Erythroblast (primary cell): ENCODE data around the gene RCBTB2.

Experiments used
- GATA1 ChIP-seq: IDR thresholded peaks from 2 replicates; pipeline ENCODE4 v1.6.1; 2011; ENCODE audit warnings: low read depth, mild to moderate bottlenecking, control low read depth, low read length, moderate library complexity
- POLR2A ChIP-seq: IDR thresholded peaks from 2 replicates; pipeline ENCODE4 v1.6.1; 2011; ENCODE audit warnings: mild to moderate bottlenecking, low read length

DNA sequence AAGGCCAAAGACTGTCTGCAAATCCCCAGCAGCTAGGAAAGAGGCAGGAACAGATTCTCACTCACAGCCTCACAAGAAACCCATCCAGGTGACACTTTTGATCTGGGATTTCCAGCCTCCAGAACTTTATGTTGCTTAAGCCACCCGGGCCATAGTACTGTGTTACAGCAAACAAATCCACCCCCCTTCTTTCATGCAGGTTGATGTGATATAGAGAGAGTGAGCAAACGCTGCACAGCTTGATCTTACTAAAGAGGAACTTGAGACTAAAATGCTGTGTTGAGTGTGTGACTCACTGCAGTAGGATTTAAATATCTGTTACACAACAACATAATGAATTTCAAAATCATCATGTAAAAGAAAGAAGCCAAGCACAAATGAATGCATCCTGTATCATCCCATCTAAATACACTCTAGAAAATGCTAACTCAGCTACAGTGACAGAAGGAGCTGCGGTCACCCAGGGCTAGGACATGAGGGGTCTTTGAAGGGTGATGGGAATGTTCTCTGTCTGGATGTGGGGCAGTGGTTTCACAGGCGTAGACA lies 32.2 kb downstream of the RCBTB2 start:
- TF ChIP-seq POLR2A (no peak), GATA1 (no peak)
